Measurements from ENCODE around the gene MBP.

DNA sequence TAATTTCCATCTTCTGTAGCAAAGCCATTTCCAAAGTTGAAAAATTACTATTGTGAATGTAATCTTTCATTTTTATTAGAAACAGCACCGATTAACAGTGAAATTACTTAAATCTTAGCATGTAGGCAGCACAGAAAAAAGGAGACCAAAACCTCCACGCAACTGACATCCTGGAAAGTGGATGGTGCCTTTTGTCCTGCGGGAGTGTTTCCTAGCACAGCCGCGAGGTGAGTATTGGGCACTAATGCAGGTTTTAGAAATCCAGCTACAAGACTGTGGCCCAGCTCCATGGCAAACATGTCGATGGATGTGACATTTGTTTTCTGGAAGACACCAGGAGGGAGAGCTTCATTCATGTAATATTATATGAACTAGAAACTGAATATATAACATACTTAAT lies 86.9 kb downstream of the MBP start:
- TF ChIP-seq, protein P1, sequence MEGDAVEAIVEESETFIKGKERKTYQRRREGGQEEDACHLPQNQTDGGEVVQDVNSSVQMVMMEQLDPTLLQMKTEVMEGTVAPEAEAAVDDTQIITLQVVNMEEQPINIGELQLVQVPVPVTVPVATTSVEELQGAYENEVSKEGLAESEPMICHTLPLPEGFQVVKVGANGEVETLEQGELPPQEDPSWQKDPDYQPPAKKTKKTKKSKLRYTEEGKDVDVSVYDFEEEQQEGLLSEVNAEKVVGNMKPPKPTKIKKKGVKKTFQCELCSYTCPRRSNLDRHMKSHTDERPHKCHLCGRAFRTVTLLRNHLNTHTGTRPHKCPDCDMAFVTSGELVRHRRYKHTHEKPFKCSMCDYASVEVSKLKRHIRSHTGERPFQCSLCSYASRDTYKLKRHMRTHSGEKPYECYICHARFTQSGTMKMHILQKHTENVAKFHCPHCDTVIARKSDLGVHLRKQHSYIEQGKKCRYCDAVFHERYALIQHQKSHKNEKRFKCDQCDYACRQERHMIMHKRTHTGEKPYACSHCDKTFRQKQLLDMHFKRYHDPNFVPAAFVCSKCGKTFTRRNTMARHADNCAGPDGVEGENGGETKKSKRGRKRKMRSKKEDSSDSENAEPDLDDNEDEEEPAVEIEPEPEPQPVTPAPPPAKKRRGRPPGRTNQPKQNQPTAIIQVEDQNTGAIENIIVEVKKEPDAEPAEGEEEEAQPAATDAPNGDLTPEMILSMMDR (IDR thresholded peaks at IDR 0.05; ENCODE audit: extremely low read depth in 1 of 2, insufficient read depth in 1 of 2, low read depth in 1 of 2, low read length in 2 of 2), result no peak
- TF ChIP-seq FOS (IDR thresholded peaks at IDR 0.05; ENCODE audit: borderline replicate concordance, insufficient read depth, low read length) (no peak), POLR2A (IDR thresholded peaks at IDR 0.05; ENCODE audit: low read depth, low read length) (no peak), EZH2 (IDR thresholded peaks at IDR 0.05; ENCODE audit: borderline replicate concordance, low read depth, low read length, severe bottlenecking) (no peak), JUN (IDR thresholded peaks at IDR 0.05; ENCODE audit: borderline replicate concordance, insufficient read depth, insufficient read length, low read depth) (no peak), MYC (IDR thresholded peaks at IDR 0.05; ENCODE audit: low read depth, low read length) (no peak)

All from endothelial cell of umbilical vein (primary cell).